ENCODE measurements around the gene SAP25. TPM values are rescaled to one million over a fixed set of nuclear protein-coding genes. Genes with fewer than 3 reads are reported as not detected.
"Not testable (repeated sequence)": the region's sequence is repeated elsewhere in the genome, so short reads cannot be mapped to it uniquely, and the experiment has no call there.

The SAP25 gene
- total RNA-seq, 6 donors from 2014 or later = 1.2 to 18.9 (median 12.7) TPM

GRCh38 chr7:100532165-100533022 lies 41.3 kb downstream of the SAP25 start:
- Histone ChIP-seq H3K9me3 (no peaks in the 10 kb centered on the region), H3K4me1 (no peaks in the 10 kb centered on the region), H3K4me3 (no peak overlapping the region), H3K27ac (no peak overlapping the region), H3K27me3 (no peaks in the 10 kb centered on the region), H3K36me3 (no peaks in the 10 kb centered on the region)
- ATAC-seq (ENCODE audit: low FRiP score in 2 of 2) = no peak
- TF ChIP-seq EP300 (IDR thresholded peaks at IDR 0.05) (no peak), CTCF (IDR thresholded peaks at IDR 0.05) (no peak), POLR2A (IDR thresholded peaks at IDR 0.05) (no peak), POLR2AphosphoS5 (IDR thresholded peaks at IDR 0.05) (no peak)
- WGBS, 2 donors = 89 to 93% methylated on average over 11 to 14 of the region's 14 CpGs
- no peak for DNase-seq

- H3K4me1 ChIP-seq; ATAC-seq (ENCODE audit: low FRiP score in 2 of 2); H3K27ac ChIP-seq; H3K36me3 ChIP-seq; H3K4me3 ChIP-seq; H3K9me3 ChIP-seq; DNase-seq; H3K27me3 ChIP-seq: not testable (repeated sequence)
- WGBS, 2 donors = 74 to 83% methylated on average over 12 of the region's 12 CpGs
Measured at GRCh38 chr7:100528108-100528866, 45.4 kb downstream of the SAP25 start.

DNA sequence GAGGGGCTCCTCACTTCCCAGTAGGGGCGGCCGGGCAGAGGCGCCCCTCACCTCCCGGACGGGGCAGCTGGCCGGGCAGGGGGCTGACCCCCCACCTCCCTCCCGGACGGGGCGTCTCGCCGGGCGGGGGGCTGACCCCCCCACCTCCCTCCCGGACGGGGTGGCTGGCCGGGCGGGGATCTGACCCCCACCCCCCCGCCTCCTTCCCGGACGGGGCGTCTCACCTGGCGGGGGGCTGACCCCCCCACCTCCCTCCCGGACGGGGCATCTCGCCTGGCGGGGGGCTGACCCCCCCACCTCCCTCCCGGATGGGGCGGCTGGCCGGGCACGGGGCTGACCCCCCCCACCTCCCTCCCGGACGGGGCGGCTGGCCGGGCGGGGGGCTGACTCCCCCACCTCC lies 50.5 kb downstream of the SAP25 start:
- DNase-seq = peak in 1 of 2 donors; percentile 24
- not testable (repeated sequence) for H3K27me3 ChIP-seq; H3K36me3 ChIP-seq; H3K4me1 ChIP-seq; H3K27ac ChIP-seq; H3K9me3 ChIP-seq; H3K4me3 ChIP-seq; ATAC-seq (ENCODE audit: low FRiP score in 2 of 2)
- no CpG with 5 or more reads among the region's 34 CpGs for WGBS, 2 donors

Small RNAs within 50 kb of the gene (small RNA-seq; reads per million reads assigned to genes)
- gene RN7SL416P (0 reads per million in 4 donors), gene SAP25 (0 to 0.29 (median 0) reads per million in 4 donors)

Other genes with a start within 250 kb of the SAP25 start
- gene PILRB, start 215.8 kb downstream of the SAP25 start, total RNA-seq = 100 to 1,000 TPM in 1 of 6 donors, 10 to 100 TPM in 5; 18.4 to 259 (median 39.9) TPM
- 10 to 100 TPM; 15.2 to 52.4 (median 24.2) TPM for gene PILRA, start 200.4 kb downstream of the SAP25 start, total RNA-seq
- gene ZCWPW1, start 145.2 kb downstream of the SAP25 start, total RNA-seq = 1 to 10 TPM; 3.8 to 6.3 (median 5.2) TPM
- 10 to 100 TPM; 19.3 to 45.4 (median 37.9) TPM for gene MEPCE, start 144.1 kb downstream of the SAP25 start, total RNA-seq
- gene PPP1R35, start 137.4 kb downstream of the SAP25 start, total RNA-seq = 10 to 100 TPM; 24.3 to 56.8 (median 30.0) TPM
- 1 to 10 TPM in 2 of 6 donors, under 1 TPM in 2, not detected in 2; 0.59 to 2.1 (median 1.3) TPM for gene SPACDR, start 109.6 kb downstream of the SAP25 start, total RNA-seq
- 10 to 100 TPM; 25.7 to 91.2 (median 69.0) TPM for gene TSC22D4, start 94.7 kb downstream of the SAP25 start, total RNA-seq
- gene NYAP1, start 90.0 kb downstream of the SAP25 start, total RNA-seq = 1 to 10 TPM in 2 of 6 donors, under 1 TPM in 3, not detected in 1; 0.15 to 1.4 (median 0.89) TPM
- gene AGFG2, start 34.7 kb downstream of the SAP25 start, total RNA-seq = 10 to 100 TPM; 14.3 to 33.1 (median 20.4) TPM
- 100 to 1,000 TPM in 5 of 6 donors, 10 to 100 TPM in 1; 88.5 to 493 (median 121) TPM for gene LRCH4, start 12.2 kb upstream of the SAP25 start, total RNA-seq
- gene FBXO24, start 12.4 kb upstream of the SAP25 start, total RNA-seq = 1 to 10 TPM in 1 of 6 donors, under 1 TPM in 2, not detected in 3; 0.63 to 4.2 (median 0.77) TPM
- gene PCOLCE, start 28.5 kb upstream of the SAP25 start, total RNA-seq = 100 to 1,000 TPM in 2 of 6 donors, 10 to 100 TPM in 4; 15.2 to 115 (median 47.3) TPM
- 10 to 100 TPM in 5 of 6 donors, 1 to 10 TPM in 1; 9.9 to 25.8 (median 16.0) TPM for gene MOSPD3, start 38.6 kb upstream of the SAP25 start, total RNA-seq
- 1 to 10 TPM in 1 of 6 donors, under 1 TPM in 4, not detected in 1; 0.20 to 2.1 (median 0.89) TPM for gene TFR2, start 67.7 kb upstream of the SAP25 start, total RNA-seq
- gene ACTL6B, start 82.5 kb upstream of the SAP25 start, total RNA-seq = not detected
- gene GNB2, start 99.8 kb upstream of the SAP25 start, total RNA-seq = 100 to 1,000 TPM; 153 to 291 (median 278) TPM
- gene GIGYF1, start 120.3 kb upstream of the SAP25 start, total RNA-seq = 100 to 1,000 TPM in 1 of 6 donors, 10 to 100 TPM in 5; 18.7 to 151 (median 52.9) TPM
- gene POP7, start 132.2 kb upstream of the SAP25 start, total RNA-seq = 10 to 100 TPM in 5 of 6 donors, 1 to 10 TPM in 1; 9.4 to 32.5 (median 22.2) TPM
- gene EPO, start 146.6 kb upstream of the SAP25 start, total RNA-seq = under 1 TPM in 1 of 6 donors, not detected in 5; 0.20 TPM
- gene ZAN, start 159.7 kb upstream of the SAP25 start, total RNA-seq = not detected